Measurements from ENCODE around the gene RNASE4.
A peak's percentile ranks its signal among the peaks of the same experiment; 100 is the strongest.
"Not testable (repeated sequence)": the region's sequence is repeated elsewhere in the genome, so short reads cannot be mapped to it uniquely, and the experiment has no call there.

The RNASE4 gene

GRCh38 chr14:20683891-20684661, at the start of gene RNASE4:
Gene RNASE4, plus strand, starts transcription at chr14:20684560. Its CDS starts 14,812 bp downstream, at chr14:20699372.
- DNase-seq = peak; percentile 92

GRCh38 chr14:20641591-20641990, 42.8 kb upstream of the RNASE4 start, which contains the start of gene OR6S1:
Gene OR6S1, minus strand, starts transcription at chr14:20641691. Its CDS starts 0 bp downstream, at chr14:20641691.
- no peak for DNase-seq

GRCh38 chr14:20642182-20642581, 42.2 kb upstream of the RNASE4 start:
- DNase-seq = no peak

GRCh38 chr14:20642755-20643154, 41.6 kb upstream of the RNASE4 start:
- DNase-seq = not testable (repeated sequence)

GRCh38 chr14:20644520-20644919, 39.8 kb upstream of the RNASE4 start:
- no peak for DNase-seq

GRCh38 chr14:20645481-20645880, 38.9 kb upstream of the RNASE4 start:
- DNase-seq = no peak

- peak; percentile 54 for DNase-seq
Observed at GRCh38 chr14:20652996-20653975, 31.1 kb upstream of the RNASE4 start.

GRCh38 chr14:20655851-20656250, 28.5 kb upstream of the RNASE4 start:
- DNase-seq = no peak

GRCh38 chr14:20656274-20656673, 28.1 kb upstream of the RNASE4 start:
- DNase-seq = no peak

- peak; percentile 37 for DNase-seq
Observed at GRCh38 chr14:20657216-20658211, 26.8 kb upstream of the RNASE4 start.

GRCh38 chr14:20658246-20658645, 26.1 kb upstream of the RNASE4 start:
- no peak for DNase-seq

GRCh38 chr14:20659336-20659735, 25.0 kb upstream of the RNASE4 start:
- DNase-seq = no peak

GRCh38 chr14:20659813-20660395, 24.5 kb upstream of the RNASE4 start:
- no peak for DNase-seq

- DNase-seq = no peak
Observed at GRCh38 chr14:20661197-20661596, 23.2 kb upstream of the RNASE4 start.

- DNase-seq = peak; percentile 91
Observed at GRCh38 chr14:20662968-20663732, 21.2 kb upstream of the RNASE4 start.

GRCh38 chr14:20666400-20666961, 17.9 kb upstream of the RNASE4 start:
- not testable (repeated sequence) for DNase-seq

- DNase-seq = no peak
Observed at GRCh38 chr14:20667957-20668356, 16.4 kb upstream of the RNASE4 start.

- no peak for DNase-seq
Observed at GRCh38 chr14:20668969-20669368, 15.4 kb upstream of the RNASE4 start.

GRCh38 chr14:20671597-20672283, 12.6 kb upstream of the RNASE4 start:
- DNase-seq = no peak

GRCh38 chr14:20675669-20676068, 8.7 kb upstream of the RNASE4 start:
- no peak for DNase-seq
